PFSK-1 (cell line): ENCODE data around the gene TBC1D32.

Experiments used
- POLR2AphosphoS5 ChIP-seq: IDR thresholded peaks from 2 replicates; pipeline ENCODE4 v1.6.1; 2012; ENCODE audit warnings: low read depth, mild to moderate bottlenecking, control low read depth, low read length, moderate library complexity
- REST ChIP-seq, 2 experiments: IDR thresholded peaks; 2 replicates each; pipeline versions ENCODE4 v1.6.1 to v1.8.0; 2011 to 2012; ENCODE audit warnings: low read depth in 2 of 2, low read length in 2 of 2, control low read depth in 1 of 2, inconsistent platforms in 1 of 2, mild to moderate bottlenecking in 1 of 2, moderate library complexity in 1 of 2; ENCODE audit not compliant: insufficient read depth in 1 of 2
- TAF1 ChIP-seq: IDR thresholded peaks from 2 replicates; pipeline ENCODE4 v1.6.1; 2012; ENCODE audit warnings: low read length, control low read depth, borderline replicate concordance; ENCODE audit not compliant: insufficient read depth

- TF ChIP-seq REST (IDR thresholded peaks at IDR 0.05; ENCODE audit: insufficient read depth in 1 of 2, low read depth in 2 of 2, low read length in 2 of 2) = no peak
- no peak for TF ChIP-seq POLR2AphosphoS5
- no peak for TF ChIP-seq TAF1
Measured at GRCh38 chr6:121235386-121235785, 98.9 kb downstream of the TBC1D32 start.
